A673 (cell line): ENCODE data around the gene CPED1. TPM values are rescaled to one million over a fixed set of nuclear protein-coding genes. Genes with fewer than 3 reads are reported as not detected.

Source experiments
- BruUV-seq: library from RNA; stranded (reverse); fragments of 400-500 nt; replicated peaks from 2 replicates; lab custom pipeline; 2021; lab: Mats Ljungman, UMichigan
- CTCF ChIA-PET: fragments of 300-600 bp; sonication (Branson Sonifier 250); formaldehyde crosslinking; loops from one replicate; lab custom pipeline; 2022; ENCODE audit warnings: antibody characterized with exemption; lab: Charles Lee
- POLR2A ChIA-PET: fragments of 300-600 bp; sonication (Branson Sonifier 250); formaldehyde crosslinking; loops from one replicate; lab custom pipeline; 2022; ENCODE audit warnings: antibody characterized with exemption; ENCODE audit not compliant: low non-redundant PET; lab: Charles Lee
- DNase-seq: peaks from one replicate; pipeline ENCODE4 v3.0.0-alpha.2; 2015; ENCODE audit warnings: low spot score
- H3K27ac ChIP-seq: fragments of 200-600 bp; sonication (generic); 2 replicates; pipeline ENCODE4 v1.5.1; 2016; ENCODE audit warnings: mixed run types, low read depth, mild to moderate bottlenecking, mixed read lengths, antibody characterized with exemption, low read length; ENCODE audit not compliant: poor library complexity, severe bottlenecking
- H3K27me3 ChIP-seq: fragments of 200-600 bp; sonication (generic); replicated peaks from 2 replicates; pipeline ENCODE4 v1.6.1; 2017; ENCODE audit warnings: mixed run types, low read depth, mild to moderate bottlenecking, mixed read lengths, antibody characterized with exemption, low read length; ENCODE audit not compliant: insufficient read depth, poor library complexity
- H3K36me3 ChIP-seq: fragments of 200-600 bp; sonication (generic); 2 replicates; pipeline ENCODE4 v1.6.1; 2016; ENCODE audit warnings: mixed run types, mild to moderate bottlenecking, mixed read lengths, antibody characterized with exemption, low read length; ENCODE audit not compliant: insufficient read depth, poor library complexity, severe bottlenecking
- H3K4me1 ChIP-seq: fragments of 200-600 bp; sonication (generic); 2 replicates; pipeline ENCODE4 v1.6.1; 2017; ENCODE audit warnings: mixed run types, mild to moderate bottlenecking, mixed read lengths, antibody characterized with exemption, low read length; ENCODE audit not compliant: insufficient read depth, poor library complexity, severe bottlenecking
- H3K4me3 ChIP-seq: fragments of 200-600 bp; sonication (generic); 2 replicates; pipeline ENCODE4 v1.5.1; 2016; ENCODE audit warnings: low read depth, mixed run types, mild to moderate bottlenecking, mixed read lengths, low read length; ENCODE audit not compliant: poor library complexity, severe bottlenecking
- H3K9me3 ChIP-seq: fragments of 200-600 bp; sonication (generic); 2 replicates; pipeline ENCODE4 v1.6.1; 2016; ENCODE audit warnings: mixed run types, low read depth, mild to moderate bottlenecking, mixed read lengths, antibody characterized with exemption, low read length; ENCODE audit not compliant: poor library complexity, severe bottlenecking
- CTCF ChIP-seq: fragments of 300-800, 200-600 bp; sonication (generic); conservative IDR thresholded peaks from 2 replicates; pipeline ENCODE4 v1.5.1; 2017; ENCODE audit warnings: low read depth, mild to moderate bottlenecking, antibody characterized with exemption, low read length, moderate library complexity, mixed read lengths
- EZH2 ChIP-seq: fragments of 200-600 bp; sonication (generic); IDR thresholded peaks from 2 replicates; pipeline ENCODE4 v1.6.1; 2017; ENCODE audit warnings: borderline replicate concordance, low read depth, mild to moderate bottlenecking, mixed read lengths, antibody characterized with exemption, low read length; ENCODE audit not compliant: poor library complexity, severe bottlenecking
- intact Hi-C: fragments of 100-400 bp; cut with micrococcal nuclease; formaldehyde crosslinking; loops from one replicate; pipeline ENCODE4 v1.10.0; 2022; ENCODE audit not compliant: unreplicated experiment
- total RNA-seq: library from RNA; stranded (reverse); gene quantifications from 2 replicates; pipeline ENCODE4 v1.2.3, GENCODE V29; 2021

The CPED1 gene
- total RNA-seq, 1 experiment from 2014 or later, result 0.15 TPM

- TF ChIP-seq EZH2 (no peak), CTCF (no peak)
- intact Hi-C loops, result no loop called here
- Histone ChIP-seq H3K36me3 (no peaks in the 10 kb centered on the region), H3K9me3 (no peaks in the 10 kb centered on the region), H3K27ac (no peak overlapping the region), H3K4me1 (no peaks in the 10 kb centered on the region), H3K27me3 (no peaks in the 10 kb centered on the region), H3K4me3 (no peak overlapping the region)
- DNase-seq, result no peak
- ChIA-PET CTCF (no interaction called here), POLR2A (no interaction called here)
- no TSS peak for BruUV-seq
These were observed 290.6 kb downstream of the CPED1 start for GRCh38 chr7:121279060-121279620.

- Histone ChIP-seq H3K4me1 (no peaks in the 10 kb centered on the region), H3K27me3 (no peaks in the 10 kb centered on the region), H3K36me3 (no peaks in the 10 kb centered on the region), H3K4me3 (no peak overlapping the region), H3K27ac (no peak overlapping the region), H3K9me3 (no peaks in the 10 kb centered on the region)
- DNase-seq, result no peak
- intact Hi-C loops, result no loop called here
- TF ChIP-seq CTCF (no peak), EZH2 (no peak)
- POLR2A ChIA-PET, result no interaction called here
- CTCF ChIA-PET, result no interaction called here
- no TSS peak for BruUV-seq
These were observed 291.3 kb downstream of the CPED1 start for GRCh38 chr7:121279822-121280221.

- Histone ChIP-seq H3K9me3 (no peaks in the 10 kb centered on the region), H3K4me1 (no peaks in the 10 kb centered on the region), H3K36me3 (no peaks in the 10 kb centered on the region), H3K27me3 (no peaks in the 10 kb centered on the region), H3K27ac (no peak overlapping the region), H3K4me3 (no peak overlapping the region)
- CTCF ChIA-PET, result no interaction called here
- BruUV-seq, result no TSS peak
- POLR2A ChIA-PET, result no interaction called here
- no peak for TF ChIP-seq CTCF
- no peak for TF ChIP-seq EZH2
- intact Hi-C loops, result no loop called here
- DNase-seq, result no peak
These were observed 292.1 kb downstream of the CPED1 start for GRCh38 chr7:121280656-121281055.
